Subcutaneous preadipocyte (primary cell): ENCODE results near the gene SMURF1. TPM values are rescaled to one million over a fixed set of nuclear protein-coding genes. Genes with fewer than 3 reads are reported as not detected.

ENCODE experiments used
- total RNA-seq: library from RNA; depleted of rRNA; stranded (reverse); fragments of >200 nt; gene quantifications from 2 replicates; pipeline ENCODE4 v1.2.3, GENCODE V29; 2012

The SMURF1 gene
- 13.6 and 30.9 TPM in 2 replicates for total RNA-seq

GRCh38 chr7:99143853-99144672, at the start of gene SMURF1:
Gene SMURF1 (minus strand): TSS chr7:99144108. CDS start chr7:99143780, 328 bp downstream.

Other genes with a start within 250 kb of the SMURF1 start
- not detected in 2 replicates for gene KPNA7, start 64.0 kb upstream of the SMURF1 start, total RNA-seq
- gene MYH16, start 128.7 kb upstream of the SMURF1 start, total RNA-seq, result not detected in 2 replicates
- gene ARPC1A, start 181.8 kb upstream of the SMURF1 start, total RNA-seq, result 248 and 279 TPM in 2 replicates
- 311 and 344 TPM in 2 replicates for gene ARPC1B, start 230.6 kb upstream of the SMURF1 start, total RNA-seq